HepG2 (cell line): ENCODE measurements around the gene CAPS. TPM values are rescaled to one million over a fixed set of nuclear protein-coding genes. Genes with fewer than 3 reads are reported as not detected.

ENCODE experiments used
- BORCS8-MEF2B ChIP-seq: sonication (generic); formaldehyde crosslinking; IDR thresholded peaks from 2 replicates; pipeline ENCODE4 v1.8.0; 2022; ENCODE audit warnings: mild to moderate bottlenecking, missing genetic modification reagents
- CBX1 ChIP-seq: IDR thresholded peaks from one replicate; pipeline ENCODE4 v1.6.1; 2016; ENCODE audit warnings: antibody characterized with exemption, low read depth
- CHD2 ChIP-seq: IDR thresholded peaks from 2 replicates; pipeline ENCODE4 v1.6.1; 2011; ENCODE audit warnings: low read depth, low read length, improper control_type of control experiment
- HOMEZ ChIP-seq: IDR thresholded peaks from 2 replicates; pipeline ENCODE4 v1.6.1; 2016; ENCODE audit warnings: low read depth
- IRF2 ChIP-seq: IDR thresholded peaks from 2 replicates; pipeline ENCODE4 v1.6.1; 2018; ENCODE audit warnings: missing genetic modification reagents, missing compliant biosample characterization
- JUND ChIP-seq: sonication (generic); formaldehyde crosslinking; IDR thresholded peaks from 2 replicates; pipeline ENCODE4 v1.8.0; 2022; ENCODE audit warnings: mild to moderate bottlenecking, missing genetic modification reagents
- KLF9 ChIP-seq: IDR thresholded peaks from 2 replicates; pipeline ENCODE4 v1.6.1; 2016; ENCODE audit warnings: low read depth
- NFE2L1 ChIP-seq: sonication (generic); formaldehyde crosslinking; IDR thresholded peaks from 2 replicates; pipeline ENCODE4 v1.4.0; 2020; ENCODE audit warnings: missing genetic modification reagents, mild to moderate bottlenecking, borderline replicate concordance
- NFKB2 ChIP-seq: sonication (generic); formaldehyde crosslinking; IDR thresholded peaks from 2 replicates; pipeline ENCODE4 v1.4.0; 2020; ENCODE audit warnings: missing genetic modification reagents, borderline replicate concordance
- NR2F2 ChIP-seq: IDR thresholded peaks from 2 replicates; pipeline ENCODE4 v1.6.1; 2012; ENCODE audit warnings: low read depth, inconsistent platforms, borderline replicate concordance
- POLR2A ChIP-seq, 2 experiments: IDR thresholded peaks; 2 replicates each; pipeline ENCODE4 v1.6.1; 2011; ENCODE audit warnings: low read depth in 2 of 2, low read length in 2 of 2, mild to moderate bottlenecking in 1 of 2, moderate library complexity in 1 of 2; ENCODE audit not compliant: insufficient read depth in 1 of 2
- RCOR2 ChIP-seq: IDR thresholded peaks from 2 replicates; pipeline ENCODE4 v1.6.1; 2016; ENCODE audit warnings: missing biosample characterization, missing genetic modification reagents
- SKI ChIP-seq: fragments of 450-650 bp; IDR thresholded peaks from one replicate; pipeline ENCODE4 v1.6.1; 2018; ENCODE audit warnings: mild to moderate bottlenecking; ENCODE audit not compliant: partially characterized antibody
- ZBED4 ChIP-seq: sonication (generic); formaldehyde crosslinking; IDR thresholded peaks from 2 replicates; pipeline ENCODE4 v1.4.0; 2020; ENCODE audit warnings: missing genetic modification reagents, borderline replicate concordance
- ZEB1 ChIP-seq: IDR thresholded peaks from 2 replicates; pipeline ENCODE4 v1.6.1; 2012; ENCODE audit warnings: mild to moderate bottlenecking, low read depth, inconsistent platforms; ENCODE audit not compliant: insufficient replicate concordance
- ZNF101 ChIP-seq: sonication (generic); formaldehyde crosslinking; IDR thresholded peaks from 2 replicates; pipeline ENCODE4 v1.4.0; 2020; ENCODE audit warnings: mild to moderate bottlenecking, low read depth, missing genetic modification reagents, borderline replicate concordance
- ZNF12 ChIP-seq: sonication (generic); formaldehyde crosslinking; IDR thresholded peaks from 2 replicates; pipeline ENCODE4 v1.5.0; 2020; ENCODE audit warnings: missing genetic modification reagents
- ZNF136 ChIP-seq: sonication (generic); formaldehyde crosslinking; IDR thresholded peaks from 2 replicates; pipeline ENCODE4 v1.8.1; 2022; ENCODE audit warnings: low read depth, mild to moderate bottlenecking, moderate library complexity, missing genetic modification reagents
- ZNF264 ChIP-seq: sonication (generic); formaldehyde crosslinking; IDR thresholded peaks from 2 replicates; pipeline ENCODE4 v1.4.0; 2020; ENCODE audit warnings: missing genetic modification reagents
- ZNF296 ChIP-seq: sonication (generic); formaldehyde crosslinking; conservative IDR thresholded peaks from 2 replicates; pipeline ENCODE4 v1.5.0; 2020; ENCODE audit warnings: mild to moderate bottlenecking, missing genetic modification reagents
- ZNF652 ChIP-seq: IDR thresholded peaks from 2 replicates; pipeline ENCODE4 v1.6.1; 2016; ENCODE audit warnings: low read depth, borderline replicate concordance
- ZNF737 ChIP-seq: sonication (generic); formaldehyde crosslinking; IDR thresholded peaks from 2 replicates; pipeline ENCODE4 v1.5.0; 2020; ENCODE audit warnings: missing genetic modification reagents, mild to moderate bottlenecking, borderline replicate concordance
- ZNF879 ChIP-seq: sonication (generic); formaldehyde crosslinking; IDR thresholded peaks from 2 replicates; pipeline ENCODE4 v1.8.1; 2023; ENCODE audit warnings: missing genetic modification reagents
- polyA plus RNA-seq, 8 experiments: library from polyadenylated mRNA; depleted of rRNA in 3 of 8; stranded (reverse) in 7 of 8; unstranded in 1 of 8; fragments of >200 nt; fragmentation: Illumina TruSeq in 4 of 8; extraction: Trizol in 4 of 8; gene quantifications; 2 replicates each; pipeline versions ENCODE4 v1.2.1 to v1.2.3, GENCODE V29; 2011 to 2016; ENCODE audit warnings: low read depth in 4 of 8, missing spikeins in 1 of 8, mixed read lengths in 1 of 8; ENCODE audit not compliant: insufficient read depth in 1 of 8
- total RNA-seq, 5 experiments: library from RNA; depleted of rRNA; stranded (reverse); fragments of >200 nt; fragmentation: Illumina TruSeq; extraction: Trizol; gene quantifications; 2 replicates each; pipeline ENCODE4 v1.2.3, GENCODE V29; 2016; ENCODE audit warnings: low read depth in 1 of 5
- TF ChIP-seq, protein P1 (sequence below): sonication (generic); formaldehyde crosslinking; IDR thresholded peaks from 2 replicates; pipeline ENCODE4 v1.5.1; 2020; ENCODE audit warnings: mild to moderate bottlenecking, missing genetic modification reagents, moderate library complexity

Gene CAPS
- total and polyA plus RNA-seq, 2 of the 13 experiments (the other 11 are each of a cell fraction or from before 2014, with no cell fraction given): 3.1 TPM

- TF ChIP-seq RCOR2 (CRISPR knock-in tag) (no peak), ZEB1 (no peak), ZNF737 (CRISPR knock-in tag) (no peak), ZNF136 (CRISPR knock-in tag) (no peak), ZNF12 (CRISPR knock-in tag) (no peak), ZBED4 (no peak), CHD2 (no peak), ZNF101 (CRISPR knock-in tag) (no peak), SKI (no peak), IRF2 (CRISPR knock-in tag) (no peak), JUND (CRISPR knock-in tag) (peak; percentile 60; the same call in 1 of the 2 replicates), BORCS8-MEF2B (0 out of 2 replicates have a peak, but pooled peaks have one; percentile 49), ZNF264 (CRISPR knock-in tag) (no peak), KLF9 (no peak), NFE2L1 (no peak; the same call in 1 of the 2 replicates), ZNF879 (CRISPR knock-in tag) (no peak), NR2F2 (no peak), POLR2A (IDR thresholded peaks at IDR 0.05; ENCODE audit: insufficient read depth in 1 of 2, low read depth in 2 of 2, low read length in 2 of 2) (peak in 1 of 2 experiments; percentile 68; a peak in 2 of 4 replicates), ZNF296 (CRISPR knock-in tag) (peak; percentile 98), HOMEZ (CRISPR knock-in tag) (0 out of 2 replicates have a peak, but pooled peaks have one; percentile 35), CBX1 (no peak), ZNF652 (no peak), NFKB2 (CRISPR knock-in tag) (peak; percentile 55; the same call in 1 of the 2 replicates)
- TF ChIP-seq, protein P1, sequence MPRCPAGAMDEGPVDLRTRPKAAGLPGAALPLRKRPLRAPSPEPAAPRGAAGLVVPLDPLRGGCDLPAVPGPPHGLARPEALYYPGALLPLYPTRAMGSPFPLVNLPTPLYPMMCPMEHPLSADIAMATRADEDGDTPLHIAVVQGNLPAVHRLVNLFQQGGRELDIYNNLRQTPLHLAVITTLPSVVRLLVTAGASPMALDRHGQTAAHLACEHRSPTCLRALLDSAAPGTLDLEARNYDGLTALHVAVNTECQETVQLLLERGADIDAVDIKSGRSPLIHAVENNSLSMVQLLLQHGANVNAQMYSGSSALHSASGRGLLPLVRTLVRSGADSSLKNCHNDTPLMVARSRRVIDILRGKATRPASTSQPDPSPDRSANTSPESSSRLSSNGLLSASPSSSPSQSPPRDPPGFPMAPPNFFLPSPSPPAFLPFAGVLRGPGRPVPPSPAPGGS: no peak
Observed at GRCh38 chr19:5891938-5892771, 21.9 kb upstream of the CAPS start (continued).
